HepG2 (cell line): ENCODE results near the gene CPNE2. TPM values are rescaled to one million over a fixed set of nuclear protein-coding genes. Genes with fewer than 3 reads are reported as not detected.

Source experiments
- ADNP ChIP-seq: sonication (generic); formaldehyde crosslinking; IDR thresholded peaks from 2 replicates; pipeline ENCODE4 v1.4.0; 2020; ENCODE audit warnings: missing genetic modification reagents
- CBX2 ChIP-seq, 2 experiments: fragments of 200-600 bp in 1 of 2; sonication (generic); formaldehyde crosslinking in 1 of 2; IDR thresholded peaks; 2 replicates each; pipeline versions ENCODE4 v1.7.0 to v1.8.1; 2018 to 2022; ENCODE audit warnings: low read depth in 2 of 2, low read length in 1 of 2, mild to moderate bottlenecking in 1 of 2, missing genetic modification reagents in 1 of 2
- ETS1 ChIP-seq: sonication (generic); formaldehyde crosslinking; IDR thresholded peaks from 2 replicates; pipeline ENCODE4 v1.4.0; 2020; ENCODE audit warnings: missing genetic modification reagents
- HOXA5 ChIP-seq: sonication (generic); formaldehyde crosslinking; IDR thresholded peaks from 2 replicates; pipeline ENCODE4 v1.4.0; 2020; ENCODE audit warnings: missing genetic modification reagents
- MNT ChIP-seq: fragments of 450-650 bp; IDR thresholded peaks from 2 replicates; pipeline ENCODE4 v1.6.1; 2016
- MTERF4 ChIP-seq: sonication (generic); formaldehyde crosslinking; IDR thresholded peaks from 2 replicates; pipeline ENCODE4 v1.8.0; 2023; ENCODE audit warnings: mild to moderate bottlenecking, missing genetic modification reagents
- NCOA1 ChIP-seq: sonication (generic); formaldehyde crosslinking; IDR thresholded peaks from 2 replicates; pipeline ENCODE4 v1.9.0; 2021; ENCODE audit warnings: missing genetic modification reagents
- NONO ChIP-seq, 2 experiments: fragments of 450-650 bp in 1 of 2; sonication (generic) in 1 of 2; formaldehyde crosslinking in 1 of 2; IDR thresholded peaks in 1 of 2; conservative IDR thresholded peaks in 1 of 2; 2 replicates each; pipeline versions ENCODE4 v1.6.1 to v1.8.0; 2017 to 2022; ENCODE audit warnings: mild to moderate bottlenecking in 1 of 2, missing genetic modification reagents in 1 of 2, moderate library complexity in 1 of 2
- PITX1 ChIP-seq: sonication (generic); formaldehyde crosslinking; IDR thresholded peaks from 2 replicates; pipeline ENCODE4 v1.5.1; 2020; ENCODE audit warnings: mild to moderate bottlenecking, missing genetic modification reagents
- RARA ChIP-seq: IDR thresholded peaks from 2 replicates; pipeline ENCODE4 v1.6.1; 2016; ENCODE audit warnings: missing genetic modification reagents, missing compliant biosample characterization
- RXRB ChIP-seq: IDR thresholded peaks from 2 replicates; pipeline ENCODE4 v1.6.1; 2016; ENCODE audit warnings: borderline replicate concordance, missing genetic modification reagents, missing compliant biosample characterization
- TSC22D2 ChIP-seq: sonication (generic); formaldehyde crosslinking; IDR thresholded peaks from 2 replicates; pipeline ENCODE4 v1.5.1; 2020; ENCODE audit warnings: missing genetic modification reagents, mild to moderate bottlenecking, borderline replicate concordance
- ZIK1 ChIP-seq: sonication (generic); formaldehyde crosslinking; IDR thresholded peaks from 2 replicates; pipeline ENCODE4 v1.5.0; 2020; ENCODE audit warnings: mild to moderate bottlenecking, low read depth, missing genetic modification reagents, borderline replicate concordance
- ZKSCAN5 ChIP-seq: sonication (generic); formaldehyde crosslinking; IDR thresholded peaks from 2 replicates; pipeline ENCODE4 v1.5.1; 2020; ENCODE audit warnings: mild to moderate bottlenecking, missing genetic modification reagents
- ZNF143 ChIP-seq: sonication (generic); formaldehyde crosslinking; IDR thresholded peaks from 2 replicates; pipeline ENCODE4 v1.4.0; 2020; ENCODE audit warnings: missing genetic modification reagents
- ZNF354B ChIP-seq: sonication (generic); formaldehyde crosslinking; IDR thresholded peaks from 2 replicates; pipeline ENCODE4 v1.8.0; 2022; ENCODE audit warnings: mild to moderate bottlenecking, missing genetic modification reagents
- ZNF362 ChIP-seq: sonication (generic); formaldehyde crosslinking; IDR thresholded peaks from 2 replicates; pipeline ENCODE4 v1.4.0; 2020; ENCODE audit warnings: missing genetic modification reagents, mild to moderate bottlenecking, borderline replicate concordance
- ZNF512B ChIP-seq: sonication (generic); formaldehyde crosslinking; IDR thresholded peaks from 2 replicates; pipeline ENCODE4 v1.5.1; 2020; ENCODE audit warnings: missing genetic modification reagents, mild to moderate bottlenecking, borderline replicate concordance
- ZNF572 ChIP-seq: sonication (generic); formaldehyde crosslinking; IDR thresholded peaks from 2 replicates; pipeline ENCODE4 v1.5.1; 2020; ENCODE audit warnings: mild to moderate bottlenecking, missing genetic modification reagents
- ZNF772 ChIP-seq: sonication (generic); formaldehyde crosslinking; IDR thresholded peaks from 2 replicates; pipeline ENCODE4 v1.5.0; 2020; ENCODE audit warnings: mild to moderate bottlenecking, missing genetic modification reagents
- ZNF782 ChIP-seq: sonication (generic); formaldehyde crosslinking; IDR thresholded peaks from 2 replicates; pipeline ENCODE4 v1.4.0; 2020; ENCODE audit warnings: missing genetic modification reagents, mild to moderate bottlenecking, borderline replicate concordance
- polyA plus RNA-seq, 8 experiments: library from polyadenylated mRNA; depleted of rRNA in 3 of 8; stranded (reverse) in 7 of 8; unstranded in 1 of 8; fragments of >200 nt; fragmentation: Illumina TruSeq in 4 of 8; extraction: Trizol in 4 of 8; gene quantifications; 2 replicates each; pipeline versions ENCODE4 v1.2.1 to v1.2.3, GENCODE V29; 2011 to 2016; ENCODE audit warnings: low read depth in 4 of 8, missing spikeins in 1 of 8, mixed read lengths in 1 of 8; ENCODE audit not compliant: insufficient read depth in 1 of 8
- total RNA-seq, 5 experiments: library from RNA; depleted of rRNA; stranded (reverse); fragments of >200 nt; fragmentation: Illumina TruSeq; extraction: Trizol; gene quantifications; 2 replicates each; pipeline ENCODE4 v1.2.3, GENCODE V29; 2016; ENCODE audit warnings: low read depth in 1 of 5

CPNE2 gene
- total and polyA plus RNA-seq, 2 of the 13 experiments (the other 11 are each of a cell fraction or from before 2014, with no cell fraction given) = 10.6 to 23.3 TPM

GRCh38 chr16:57045694-57046381 lies 46.5 kb upstream of the CPNE2 start (continued):
- no peak for TF ChIP-seq ZNF512B (CRISPR knock-in tag)
- peak; percentile 54; the same call in 1 of the 2 replicates for TF ChIP-seq RXRB
- no peak for TF ChIP-seq ZNF354B (CRISPR knock-in tag)
- TF ChIP-seq ETS1 (CRISPR knock-in tag) = no peak
- peak; percentile 71; the same call in 1 of the 2 replicates for TF ChIP-seq ZNF772 (CRISPR knock-in tag)
- peak; percentile 28; the same call in 1 of the 2 replicates for TF ChIP-seq ZNF572 (CRISPR knock-in tag)
- TF ChIP-seq PITX1 = 0 out of 2 replicates have a peak, but pooled peaks have one; percentile 48
- TF ChIP-seq ZNF362 (CRISPR knock-in tag) = peak; percentile 57; the same call in 1 of the 2 replicates
- no peak for TF ChIP-seq ADNP (CRISPR knock-in tag)
- TF ChIP-seq ZNF782 (CRISPR knock-in tag) = 0 out of 2 replicates have a peak, but pooled peaks have one; percentile 26
- 0 out of 2 replicates have a peak, but pooled peaks have one; percentile 30 for TF ChIP-seq HOXA5 (CRISPR knock-in tag)
- TF ChIP-seq RARA = no peak
- no peak for TF ChIP-seq ZKSCAN5
- TF ChIP-seq NCOA1 (CRISPR knock-in tag) = no peak
- TF ChIP-seq CBX2 (IDR thresholded peaks at IDR 0.05; ENCODE audit: low read depth, low read length) = no peak
- no peak for TF ChIP-seq CBX2 (CRISPR knock-in tag; IDR thresholded peaks at IDR 0.05; ENCODE audit: low read depth)
- no peak for TF ChIP-seq NONO (IDR thresholded peaks at IDR 0.05)
- 0 out of 2 replicates have a peak, but pooled peaks have one; percentile 43 for TF ChIP-seq NONO (CRISPR knock-in tag; conservative IDR thresholded peaks at IDR 0.05)
- TF ChIP-seq MTERF4 (CRISPR knock-in tag) = no peak
- 0 out of 2 replicates have a peak, but pooled peaks have one; percentile 50 for TF ChIP-seq TSC22D2 (CRISPR knock-in tag)
- no peak for TF ChIP-seq MNT
- no peak for TF ChIP-seq ZNF143 (CRISPR knock-in tag)
- TF ChIP-seq ZIK1 = peak; percentile 67; the same call in 1 of the 2 replicates
